GM18498 (cell line): ENCODE data around the gene ABHD5.
A peak's percentile ranks its signal among the peaks of the same experiment; 100 is the strongest.

ENCODE experiments used
- ATAC-seq: cut with Tn5 transposase; IDR thresholded peaks from one replicate; pipeline ENCODE4 v1.9.1; 2021; ENCODE audit warnings: mild to moderate bottlenecking, moderate library complexity; ENCODE audit not compliant: unreplicated experiment

ABHD5 gene

GRCh38 chr3:43685921-43686320, 4.8 kb upstream of the ABHD5 start:
- ATAC-seq, result no peak

GRCh38 chr3:43686333-43686699, 4.4 kb upstream of the ABHD5 start:
- ATAC-seq, result no peak

GRCh38 chr3:43686700-43687498, 3.8 kb upstream of the ABHD5 start:
- no peak for ATAC-seq

- no peak for ATAC-seq
Measured at GRCh38 chr3:43687499-43687811, 3.3 kb upstream of the ABHD5 start.

GRCh38 chr3:43688245-43688650, 2.5 kb upstream of the ABHD5 start:
- no peak for ATAC-seq

- ATAC-seq, result no peak
Measured at GRCh38 chr3:43689166-43689565, 1.6 kb upstream of the ABHD5 start.

- ATAC-seq, result no peak
Measured at GRCh38 chr3:43689766-43690399, 855 bp upstream of the ABHD5 start.

- ATAC-seq, result peak; percentile 44
Measured at GRCh38 chr3:43691120-43691995, 620 bp downstream of the ABHD5 start.

- no peak for ATAC-seq
Measured at GRCh38 chr3:43692085-43692855, 1.5 kb downstream of the ABHD5 start.

- ATAC-seq, result no peak
Measured at GRCh38 chr3:43692971-43693370, 2.2 kb downstream of the ABHD5 start.

GRCh38 chr3:43693594-43693993, 2.9 kb downstream of the ABHD5 start:
- no peak for ATAC-seq

- no peak for ATAC-seq
Measured at GRCh38 chr3:43695443-43695842, 4.7 kb downstream of the ABHD5 start.

GRCh38 chr3:43695863-43696262, 5.1 kb downstream of the ABHD5 start:
- ATAC-seq, result no peak

- ATAC-seq, result no peak
Measured at GRCh38 chr3:43696441-43696840, 5.7 kb downstream of the ABHD5 start.

- no peak for ATAC-seq
Measured at GRCh38 chr3:43696881-43697280, 6.1 kb downstream of the ABHD5 start.

GRCh38 chr3:43699864-43700263, 9.1 kb downstream of the ABHD5 start:
- ATAC-seq, result peak; percentile 92

GRCh38 chr3:43704697-43705096, 14.0 kb downstream of the ABHD5 start:
- ATAC-seq, result no peak

GRCh38 chr3:43706342-43706741, 15.6 kb downstream of the ABHD5 start:
- no peak for ATAC-seq

- ATAC-seq, result no peak
Measured at GRCh38 chr3:43707266-43707665, 16.5 kb downstream of the ABHD5 start.

- ATAC-seq, result no peak
Measured at GRCh38 chr3:43707998-43708397, 17.3 kb downstream of the ABHD5 start.

- no peak for ATAC-seq
Measured at GRCh38 chr3:43709022-43709421, 18.3 kb downstream of the ABHD5 start.
